Spleen (tissue), 7 donors: Measurements from ENCODE around the gene ACACB.

Experiments
- POLR2A ChIP-seq, 3 donors: fragments of 450-650 bp; IDR thresholded peaks; one replicate each; pipeline ENCODE4 v1.5.1; 2017; ENCODE audit warnings: antibody characterized with exemption in 3 of 3, mild to moderate bottlenecking in 1 of 3
- POLR2AphosphoS5 ChIP-seq, 3 donors: sonication (generic); formaldehyde crosslinking; IDR thresholded peaks; one replicate each; pipeline ENCODE4 v1.5.1; 2017; ENCODE audit warnings: antibody characterized with exemption in 3 of 3
- TF ChIP-seq, protein P1 (sequence below), 11 experiments: fragments of 200-600 bp in 7 of 11; fragments of 450-650 bp in 4 of 11; sonication (generic) in 4 of 11; IDR thresholded peaks in 8 of 11; conservative IDR thresholded peaks in 3 of 11; 1 replicate in 7 of 11; 2 replicates in 4 of 11; pipeline versions ENCODE4 v1.4.0 to v1.8.0; 2016 to 2021; ENCODE audit warnings: antibody characterized with exemption in 11 of 11, inconsistent platforms in 4 of 11, mild to moderate bottlenecking in 1 of 11
- donor health status: DM: no; HTN: no; CAD: no; lungs with moderate emphysema.
- donor health status: DM: no; HTN: no; CAD: no.
- donor health status: DM: no; HTN: no; CAD: no.

GRCh38 chr12:109139791-109140190 lies 23.4 kb downstream of the ACACB start:
- TF ChIP-seq, protein P1, sequence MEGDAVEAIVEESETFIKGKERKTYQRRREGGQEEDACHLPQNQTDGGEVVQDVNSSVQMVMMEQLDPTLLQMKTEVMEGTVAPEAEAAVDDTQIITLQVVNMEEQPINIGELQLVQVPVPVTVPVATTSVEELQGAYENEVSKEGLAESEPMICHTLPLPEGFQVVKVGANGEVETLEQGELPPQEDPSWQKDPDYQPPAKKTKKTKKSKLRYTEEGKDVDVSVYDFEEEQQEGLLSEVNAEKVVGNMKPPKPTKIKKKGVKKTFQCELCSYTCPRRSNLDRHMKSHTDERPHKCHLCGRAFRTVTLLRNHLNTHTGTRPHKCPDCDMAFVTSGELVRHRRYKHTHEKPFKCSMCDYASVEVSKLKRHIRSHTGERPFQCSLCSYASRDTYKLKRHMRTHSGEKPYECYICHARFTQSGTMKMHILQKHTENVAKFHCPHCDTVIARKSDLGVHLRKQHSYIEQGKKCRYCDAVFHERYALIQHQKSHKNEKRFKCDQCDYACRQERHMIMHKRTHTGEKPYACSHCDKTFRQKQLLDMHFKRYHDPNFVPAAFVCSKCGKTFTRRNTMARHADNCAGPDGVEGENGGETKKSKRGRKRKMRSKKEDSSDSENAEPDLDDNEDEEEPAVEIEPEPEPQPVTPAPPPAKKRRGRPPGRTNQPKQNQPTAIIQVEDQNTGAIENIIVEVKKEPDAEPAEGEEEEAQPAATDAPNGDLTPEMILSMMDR (IDR thresholded peaks at IDR 0.05 in 8 of 11, conservative IDR thresholded peaks at IDR 0.05 in 3 of 11), result no peak
- TF ChIP-seq POLR2A (IDR thresholded peaks at IDR 0.05), result no peak
- no peak for TF ChIP-seq POLR2AphosphoS5 (IDR thresholded peaks at IDR 0.05)
